H1 (cell line): ENCODE measurements around the gene UQCRQ. TPM values are rescaled to one million over a fixed set of nuclear protein-coding genes. Genes with fewer than 3 reads are reported as not detected.

Experiments
- CTCF ChIA-PET: fragments of 300-600 bp; sonication (Branson Sonifier 250); formaldehyde crosslinking; loops from one replicate; lab custom pipeline; 2021; ENCODE audit not compliant: partially characterized antibody; lab: Charles Lee
- POLR2A ChIA-PET: fragments of 300-600 bp; sonication (Branson Sonifier 250); formaldehyde crosslinking; loops from one replicate; lab custom pipeline; 2021; ENCODE audit warnings: inconsistent platforms; ENCODE audit not compliant: partially characterized antibody; lab: Charles Lee
- DNase-seq, 2 experiments: peaks; one replicate each; pipeline versions ENCODE4 v3.0.0 to v3.0.0-alpha.2; 2010 to 2022; ENCODE audit warnings: low spot score in 2 of 2, low read depth in 1 of 2, mixed read lengths in 1 of 2
- FAIRE-seq: peaks from 2 replicates; lab custom pipeline; 2011; peaks lifted over from hg19 to GRCh38; lab: Jason Lieb, UNC
- H2AFZ ChIP-seq: 2 replicates; pipeline ENCODE4 v1.8.1; 2012; ENCODE audit warnings: low read length, inconsistent platforms
- H2AK5ac ChIP-seq: 2 replicates; pipeline ENCODE4 v1.6.1; 2013; ENCODE audit warnings: low read depth, low read length
- H2BK120ac ChIP-seq: replicated peaks from 2 replicates; pipeline ENCODE3; 2013; ENCODE audit warnings: low read depth, low read length, inconsistent platforms
- H2BK12ac ChIP-seq: 2 replicates; pipeline ENCODE4 v1.6.1; 2013; ENCODE audit warnings: low read depth, low read length
- H2BK15ac ChIP-seq: 2 replicates; pipeline ENCODE4 v1.6.1; 2013; ENCODE audit warnings: low read length
- H2BK20ac ChIP-seq: 2 replicates; pipeline ENCODE4 v1.6.1; 2013; ENCODE audit warnings: low read length
- H2BK5ac ChIP-seq: 2 replicates; pipeline ENCODE4 v1.6.1; 2013; ENCODE audit warnings: low read depth, low read length
- H3K14ac ChIP-seq: 2 replicates; pipeline ENCODE4 v1.6.1; 2013; ENCODE audit warnings: inconsistent platforms; ENCODE audit not compliant: insufficient read length
- H3K18ac ChIP-seq: 2 replicates; pipeline ENCODE4 v1.6.1; 2013; ENCODE audit warnings: low read length; ENCODE audit errors: extremely low read depth
- H3K23ac ChIP-seq: 2 replicates; pipeline ENCODE4 v1.6.1; 2013; ENCODE audit warnings: inconsistent platforms; ENCODE audit not compliant: insufficient read length
- H3K23me2 ChIP-seq: 2 replicates; pipeline ENCODE4 v1.6.1; 2013; ENCODE audit warnings: low read depth, low read length
- H3K27ac ChIP-seq: 2 replicates; pipeline ENCODE4 v1.6.1; 2011; ENCODE audit warnings: low read depth, low read length, inconsistent platforms
- H3K27me3 ChIP-seq, 4 experiments: replicated peaks in 1 of 4; 1 replicate in 1 of 4; 2 replicates in 3 of 4; pipeline versions ENCODE4 v1.6.1 to v1.8.1; 2011 to 2013; ENCODE audit warnings: low read length in 3 of 4, mild to moderate bottlenecking in 3 of 4, inconsistent platforms in 2 of 4, mixed read lengths in 2 of 4, moderate library complexity in 1 of 4; ENCODE audit not compliant: control insufficient read depth in 3 of 4, insufficient read depth in 3 of 4; ENCODE audit errors: extremely low read depth in 1 of 4
- H3K36me3 ChIP-seq, 4 experiments: 2 replicates each; pipeline versions ENCODE4 v1.6.1 to v1.8.1; 2011 to 2013; ENCODE audit warnings: mild to moderate bottlenecking in 4 of 4, low read length in 3 of 4, moderate library complexity in 2 of 4, control low read depth in 1 of 4, inconsistent platforms in 1 of 4; ENCODE audit not compliant: insufficient read depth in 4 of 4, control insufficient read depth in 2 of 4
- H3K4ac ChIP-seq: replicated peaks from 2 replicates; pipeline ENCODE3; 2013; ENCODE audit warnings: low read length, low read depth, mixed read lengths, inconsistent platforms; ENCODE audit not compliant: insufficient read length
- H3K4me1 ChIP-seq, 4 experiments: replicated peaks in 1 of 4; 1 replicate in 1 of 4; 2 replicates in 3 of 4; pipeline versions ENCODE4 v1.6.1 to v1.8.1; 2011 to 2013; ENCODE audit warnings: low read length in 3 of 4, inconsistent platforms in 2 of 4, mixed read lengths in 1 of 4; ENCODE audit not compliant: insufficient read depth in 4 of 4, control insufficient read depth in 3 of 4
- H3K4me2 ChIP-seq, 2 experiments: 2 replicates each; pipeline versions ENCODE4 v1.6.1 to v1.8.1; 2011 to 2013; ENCODE audit warnings: low read depth in 2 of 2, low read length in 2 of 2, control low read depth in 1 of 2, inconsistent platforms in 1 of 2, mild to moderate bottlenecking in 1 of 2; ENCODE audit not compliant: insufficient read depth in 1 of 2
- H3K4me3 ChIP-seq, 4 experiments: fragments of 200-600, 300-600 bp in 1 of 4; sonication (generic), shearing (Covaris generic), sonication (Bioruptor Twin) in 1 of 4; 2 replicates each; pipeline versions ENCODE4 v1.5.1 to v1.8.1; 2011 to 2016; ENCODE audit warnings: low read length in 4 of 4, low read depth in 3 of 4, control low read depth in 2 of 4, inconsistent platforms in 2 of 4, mild to moderate bottlenecking in 2 of 4, mixed read lengths in 1 of 4, moderate library complexity in 1 of 4; ENCODE audit not compliant: insufficient read depth in 2 of 4; ENCODE audit errors: extremely low read depth in 1 of 4
- H3K56ac ChIP-seq: replicated peaks from 2 replicates; pipeline ENCODE3; 2013; ENCODE audit warnings: low read depth, mild to moderate bottlenecking, mixed read lengths, low read length, inconsistent platforms; ENCODE audit not compliant: insufficient read length
- H3K79me1 ChIP-seq: 2 replicates; pipeline ENCODE4 v1.6.1; 2013; ENCODE audit warnings: low read depth, low read length, control low read depth
- H3K79me2 ChIP-seq, 2 experiments: 2 replicates each; pipeline versions ENCODE4 v1.6.1 to v1.8.1; 2012 to 2013; ENCODE audit warnings: low read length in 2 of 2, mild to moderate bottlenecking in 2 of 2, inconsistent platforms in 1 of 2; ENCODE audit not compliant: insufficient read depth in 2 of 2, control insufficient read depth in 1 of 2
- H3K9ac ChIP-seq, 4 experiments: replicated peaks in 1 of 4; 1 replicate in 1 of 4; 2 replicates in 3 of 4; pipeline versions ENCODE4 v1.6.1 to v1.8.1; 2011 to 2013; ENCODE audit warnings: low read depth in 3 of 4, low read length in 3 of 4, control low read depth in 2 of 4, mild to moderate bottlenecking in 2 of 4, moderate library complexity in 2 of 4, inconsistent platforms in 1 of 4; ENCODE audit errors: extremely low read depth in 1 of 4
- H3K9me3 ChIP-seq, 2 experiments: 2 replicates each; pipeline versions ENCODE4 v1.6.1 to v1.8.1; 2012 to 2013; ENCODE audit warnings: mild to moderate bottlenecking in 2 of 2, moderate library complexity in 2 of 2, control low read depth in 1 of 2, inconsistent platforms in 1 of 2, low read depth in 1 of 2, low read length in 1 of 2, mixed read lengths in 1 of 2; ENCODE audit not compliant: insufficient read depth in 2 of 2
- H4K20me1 ChIP-seq, 2 experiments: replicated peaks in 1 of 2; 2 replicates each; pipeline versions ENCODE3 to v1.8.1; 2011 to 2013; ENCODE audit warnings: inconsistent platforms in 2 of 2, low read length in 2 of 2, mild to moderate bottlenecking in 1 of 2; ENCODE audit not compliant: insufficient read depth in 2 of 2, control insufficient read depth in 1 of 2
- H4K5ac ChIP-seq: 2 replicates; pipeline ENCODE4 v1.6.1; 2013; ENCODE audit warnings: low read length, low read depth, mixed read lengths, inconsistent platforms; ENCODE audit not compliant: insufficient read length
- H4K8ac ChIP-seq: 2 replicates; pipeline ENCODE4 v1.8.0; 2013; ENCODE audit warnings: mild to moderate bottlenecking, moderate library complexity, low read length, inconsistent platforms; ENCODE audit not compliant: insufficient read depth; ENCODE audit errors: extremely low read depth
- H4K91ac ChIP-seq: replicated peaks from 2 replicates; pipeline ENCODE3; 2013; ENCODE audit warnings: low read length, mixed read lengths, inconsistent platforms; ENCODE audit not compliant: insufficient read length
- CBX5 ChIP-seq: fragments of 300-800, 300-1000 bp; sonication (generic); IDR thresholded peaks from 2 replicates; pipeline ENCODE4 v1.7.1; 2016; ENCODE audit warnings: antibody characterized with exemption, low read length, low read depth
- CHD1 ChIP-seq: IDR thresholded peaks from 2 replicates; pipeline ENCODE4 v1.6.1; 2012; ENCODE audit warnings: low read depth, low read length, improper control_type of control experiment
- EGR1 ChIP-seq: IDR thresholded peaks from 2 replicates; pipeline ENCODE4 v1.6.1; 2011; ENCODE audit warnings: low read depth, low read length, borderline replicate concordance
- NANOG ChIP-seq: IDR thresholded peaks from 2 replicates; pipeline ENCODE4 v1.6.1; 2011; ENCODE audit warnings: low read length, low read depth, mild to moderate bottlenecking, inconsistent platforms; ENCODE audit not compliant: insufficient read depth, poor library complexity, severe bottlenecking
- NRF1 ChIP-seq: IDR thresholded peaks from 2 replicates; pipeline ENCODE4 v1.6.1; 2011; ENCODE audit warnings: mild to moderate bottlenecking, low read depth, low read length, improper control_type of control experiment
- POU5F1 ChIP-seq: IDR thresholded peaks from 2 replicates; pipeline ENCODE4 v1.6.1; 2011; ENCODE audit warnings: low read depth, mild to moderate bottlenecking, low read length, moderate library complexity
- SP2 ChIP-seq: IDR thresholded peaks from 2 replicates; pipeline ENCODE4 v1.6.1; 2012; ENCODE audit warnings: mild to moderate bottlenecking, low read length, inconsistent platforms
- TBP ChIP-seq: IDR thresholded peaks from 2 replicates; pipeline ENCODE4 v1.6.1; 2011; ENCODE audit warnings: low read depth, low read length, improper control_type of control experiment
- TCF12 ChIP-seq: IDR thresholded peaks from 2 replicates; pipeline ENCODE4 v1.6.1; 2011; ENCODE audit warnings: low read depth, mild to moderate bottlenecking, low read length
- ZNF274 ChIP-seq: IDR thresholded peaks from 2 replicates; pipeline ENCODE4 v1.7.0; 2012; ENCODE audit warnings: low read length, borderline replicate concordance; ENCODE audit errors: extremely low read depth
- WGBS, 2 experiments: shearing (Covaris generic) in 1 of 2; methylation state at CpG; one replicate each; pipeline versions ENCODE4 v1.1.6 to v1.1.7; 2013 to 2015; ENCODE audit warnings: low lambda C conversion rate in 2 of 2, mixed read lengths in 2 of 2, inconsistent platforms in 1 of 2, low coverage in 1 of 2, missing lambda C conversion rate in 1 of 2; ENCODE audit not compliant: insufficient replicate concordance in 2 of 2, insufficient coverage in 1 of 2, insufficient read length in 1 of 2; ENCODE audit errors: extremely low coverage in 1 of 2, missing lambda C conversion rate in 1 of 2; 5-methylcytosine and 5-hydroxymethylcytosine counted together
- polyA plus RNA-seq, 7 experiments: library from polyadenylated mRNA; depleted of rRNA in 3 of 7; stranded (reverse) in 5 of 7; unstranded in 2 of 7; fragments of >200 nt in 5 of 7; fragments of 200-250 nt in 2 of 7; gene quantifications; 1 replicate in 5 of 7; 2 replicates in 1 of 7; 4 replicates in 1 of 7; pipeline versions ENCODE4 v1.2.1 to v1.2.3, GENCODE V29; 2011 to 2013; ENCODE audit warnings: missing spikeins in 2 of 7, mixed read lengths in 2 of 7
- total RNA-seq: library from RNA; stranded (reverse); fragmentation: NEBNext Ultra II Directional; extraction: Animal tissue kit (Norgen Biotek cat#: 25700); gene quantifications from 2 replicates; pipeline ENCODE4 v1.2.1, GENCODE V29; 2021
- TF ChIP-seq, protein P1 (sequence below): IDR thresholded peaks from 2 replicates; pipeline ENCODE4 v1.6.1; 2012; ENCODE audit warnings: inconsistent platforms

UQCRQ gene
- total and polyA plus RNA-seq, 2 of the 8 experiments (the other 6 are each of a cell fraction or from before 2014, with no cell fraction given): 177 to 293 TPM

GRCh38 chr5:132822650-132823480, 43.6 kb upstream of the UQCRQ start:
- Histone ChIP-seq H2BK15ac (no peak overlapping the region), H3K36me3 (no peaks in the 10 kb centered on the region), H3K4ac (peak overlapping the region; percentile 29), H3K27ac (peak overlapping the region; percentile 35; the same call in 1 of the 2 replicates), H4K91ac (peak overlapping the region; percentile 25), H4K5ac (peak overlapping the region; percentile 69), H3K79me2 (no peaks in the 10 kb centered on the region), H4K20me1 (no peaks in the 10 kb centered on the region), H2AFZ (peak overlapping the region; percentile 55; the same call in 1 of the 2 replicates), H3K23me2 (peaks cover 10% of the 10 kb centered on the region; the same call in 1 of the 2 replicates), H3K9me3 (no peaks in the 10 kb centered on the region), H2BK120ac (no peak overlapping the region), H3K56ac (peak overlapping the region; percentile 72), H2BK12ac (peak overlapping the region; percentile 84; the same call in 1 of the 2 replicates), H3K4me1 (peaks cover 0 to 18% (median 17%) of the 10 kb centered on the region in 4 experiments; a peak in 6 of 7 replicates), H3K23ac (no peak overlapping the region), H2BK20ac (peak overlapping the region; percentile 55; the same call in 1 of the 2 replicates), H2BK5ac (peak overlapping the region; percentile 71; the same call in 1 of the 2 replicates), H3K27me3 (peaks cover 9 to 50% (median 40%) of the 10 kb centered on the region in 4 experiments), H3K18ac (peak overlapping the region; percentile 51), H2AK5ac (no peak overlapping the region), H3K79me1 (no peaks in the 10 kb centered on the region), H3K4me2 (peak overlapping the region; percentile 62 to 64), H3K9ac (peak overlapping the region in 2 of 4 experiments; percentile 40 to 43; a peak in 5 of 7 replicates), H3K14ac (no peak overlapping the region), H3K4me3 (peak overlapping the region; percentile 28 to 50 (median 34)), H4K8ac (peak overlapping the region; percentile 91)
- ChIA-PET CTCF (interaction anchor here (0.7 to 25.6 kb wide), 14 partner anchors 9 to 288 kb away, joined by 3 to 465 read pairs (median 4); partner anchors contain the start of genes CCNI2, GDF9, LEAP2 and SEPTIN8), POLR2A (interaction anchor here (0.9 to 2.8 kb wide), 10 partner anchors 8 to 141 kb away, joined by 3 to 17 read pairs (median 4); partner anchors contain the start of genes AFF4, SEPTIN8 and SOWAHA)
- DNase-seq (peak; percentile 69 to 86), FAIRE-seq (no peak)
- 10% methylated on average over 65 of the region's 68 CpGs; no CpG with 5 or more reads in 1 of the 2 experiments for WGBS, 2 experiments
- TF ChIP-seq CHD1 (no peak), SP2 (no peak), EGR1 (peak; percentile 28; the same call in 1 of the 2 replicates), POU5F1 (no peak), NRF1 (peak; percentile 53), CBX5 (no peak), TCF12 (0 out of 2 replicates have a peak, but pooled peaks have one; percentile 5), NANOG (peak; percentile 5), ZNF274 (no peak), TBP (peak; percentile 72)
- TF ChIP-seq, protein P1, sequence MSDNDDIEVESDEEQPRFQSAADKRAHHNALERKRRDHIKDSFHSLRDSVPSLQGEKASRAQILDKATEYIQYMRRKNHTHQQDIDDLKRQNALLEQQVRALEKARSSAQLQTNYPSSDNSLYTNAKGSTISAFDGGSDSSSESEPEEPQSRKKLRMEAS: peak; percentile 97
